Posterior vena cava (tissue), 2 donors: Measurements from ENCODE around the gene CTNNA1. TPM values are rescaled to one million over a fixed set of nuclear protein-coding genes. Genes with fewer than 3 reads are reported as not detected.

Experiments
- DNase-seq: peaks from one replicate; pipeline ENCODE4 v3.0.0-alpha.2; 2020; ENCODE audit warnings: low spot score
- intact Hi-C, 2 donors: fragments of 100-400 bp; cut with DNase I; formaldehyde crosslinking; loops; one replicate each; pipeline versions ENCODE4 v1.14.1 to v1.14.2; 2022 to 2023
- total RNA-seq, 2 donors: library from RNA; stranded (reverse); fragmentation: NEBNext Ultra II Directional; extraction: Animal tissue kit (Norgen Biotek cat#: 25700); gene quantifications; one replicate each; pipeline ENCODE4 v1.2.1, GENCODE V29; 2021
- donor health status: DM: yes; HTN: yes; CAD: no.
- donor health status: DM: yes; HTN: yes; CAD: no.

The CTNNA1 gene
- total RNA-seq, 2 donors from 2014 or later = 361 to 439 TPM

- intact Hi-C loops = no loop called here
- DNase-seq = no peak
Measured at GRCh38 chr5:138873466-138874221, 120.4 kb downstream of the CTNNA1 start.

- no peak for DNase-seq
- intact Hi-C loops = no loop called here
Measured at GRCh38 chr5:138874241-138874640, 121.0 kb downstream of the CTNNA1 start.

GRCh38 chr5:138874771-138875551, 121.7 kb downstream of the CTNNA1 start, which contains the start of gene LRRTM2:
LRRTM2 (minus strand) TSS chr5:138875335; CDS start chr5:138874911, 424 bp downstream.
- intact Hi-C loops = no loop called here
- DNase-seq = no peak

GRCh38 chr5:138875552-138875875, 122.3 kb downstream of the CTNNA1 start:
- intact Hi-C loops = no loop called here
- DNase-seq = no peak

GRCh38 chr5:138875946-138876345, 122.7 kb downstream of the CTNNA1 start:
- DNase-seq = no peak
- intact Hi-C loops = no loop called here

- no peak for DNase-seq
- intact Hi-C loops = no loop called here
Measured at GRCh38 chr5:138876811-138877210, 123.6 kb downstream of the CTNNA1 start.

GRCh38 chr5:138878437-138879235, 125.4 kb downstream of the CTNNA1 start:
- DNase-seq = no peak
- intact Hi-C loops = no loop called here

- intact Hi-C loops = no loop called here
- DNase-seq = no peak
Measured at GRCh38 chr5:138883211-138883610, 130.0 kb downstream of the CTNNA1 start.

- DNase-seq = no peak
- intact Hi-C loops = no loop called here
Measured at GRCh38 chr5:138884094-138884493, 130.9 kb downstream of the CTNNA1 start.

- intact Hi-C loops = no loop called here
- DNase-seq = no peak
Measured at GRCh38 chr5:138884554-138884953, 131.3 kb downstream of the CTNNA1 start.

- intact Hi-C loops = no loop called here
- no peak for DNase-seq
Measured at GRCh38 chr5:138889994-138890393, 136.8 kb downstream of the CTNNA1 start.

- DNase-seq = no peak
- intact Hi-C loops = no loop called here
Measured at GRCh38 chr5:138890644-138891043, 137.4 kb downstream of the CTNNA1 start.

- no peak for DNase-seq
- intact Hi-C loops = no loop called here
Measured at GRCh38 chr5:138895918-138896317, 142.7 kb downstream of the CTNNA1 start.

GRCh38 chr5:138898299-138898698, 145.1 kb downstream of the CTNNA1 start:
- no peak for DNase-seq
- intact Hi-C loops = no loop called here

GRCh38 chr5:138898742-138899141, 145.5 kb downstream of the CTNNA1 start:
- intact Hi-C loops = no loop called here

GRCh38 chr5:138900281-138900965, 147.2 kb downstream of the CTNNA1 start:
- intact Hi-C loops = no loop called here

More at GRCh38 chr5:138898742-138899141, 145.5 kb downstream of the CTNNA1 start:
- no peak for DNase-seq

GRCh38 chr5:138901716-138902115, 148.5 kb downstream of the CTNNA1 start:
- intact Hi-C loops = no loop called here
- no peak for DNase-seq

More at GRCh38 chr5:138900281-138900965, 147.2 kb downstream of the CTNNA1 start:
- no peak for DNase-seq

GRCh38 chr5:138903130-138903775, 150.0 kb downstream of the CTNNA1 start:
- DNase-seq = no peak
- intact Hi-C loops = no loop called here

GRCh38 chr5:138905541-138905940, 152.3 kb downstream of the CTNNA1 start:
- no peak for DNase-seq
- intact Hi-C loops = no loop called here
